ENCODE results near the gene ZDHHC14.

ZDHHC14 gene

DNA sequence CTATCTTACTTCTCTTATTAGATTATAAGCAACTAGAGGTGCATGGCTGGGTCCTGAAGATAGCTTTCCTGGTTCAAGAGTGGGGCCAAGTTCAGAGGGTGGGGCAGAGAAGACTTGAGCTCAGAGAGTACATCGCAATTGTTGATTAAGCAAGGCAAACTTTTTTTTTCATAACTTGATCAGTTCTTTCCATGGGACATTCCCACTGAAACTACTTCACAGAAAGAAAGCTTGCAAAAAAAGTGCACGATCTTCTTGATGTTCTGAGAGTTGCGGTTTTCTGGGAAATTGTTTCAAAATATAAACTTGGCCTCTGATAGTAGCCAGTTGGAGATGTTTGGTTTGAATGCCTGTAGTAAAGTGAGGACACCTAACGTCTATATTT is 100.9 kb downstream of the ZDHHC14 start:
- no peak for DNase-seq
- no peaks in the 10 kb centered on the region for H3K27me3 ChIP-seq (replicated peaks)
- no peak overlapping the region for H3K27ac ChIP-seq
- H3K4me3 ChIP-seq (ENCODE audit: low read depth, low read length) = no peak overlapping the region
- in situ Hi-C loops (cut with HindIII; ENCODE audit: low pct_ligation_motif_present, low sequenced_read_pairs) = no loop called here
- TF ChIP-seq, protein P1, sequence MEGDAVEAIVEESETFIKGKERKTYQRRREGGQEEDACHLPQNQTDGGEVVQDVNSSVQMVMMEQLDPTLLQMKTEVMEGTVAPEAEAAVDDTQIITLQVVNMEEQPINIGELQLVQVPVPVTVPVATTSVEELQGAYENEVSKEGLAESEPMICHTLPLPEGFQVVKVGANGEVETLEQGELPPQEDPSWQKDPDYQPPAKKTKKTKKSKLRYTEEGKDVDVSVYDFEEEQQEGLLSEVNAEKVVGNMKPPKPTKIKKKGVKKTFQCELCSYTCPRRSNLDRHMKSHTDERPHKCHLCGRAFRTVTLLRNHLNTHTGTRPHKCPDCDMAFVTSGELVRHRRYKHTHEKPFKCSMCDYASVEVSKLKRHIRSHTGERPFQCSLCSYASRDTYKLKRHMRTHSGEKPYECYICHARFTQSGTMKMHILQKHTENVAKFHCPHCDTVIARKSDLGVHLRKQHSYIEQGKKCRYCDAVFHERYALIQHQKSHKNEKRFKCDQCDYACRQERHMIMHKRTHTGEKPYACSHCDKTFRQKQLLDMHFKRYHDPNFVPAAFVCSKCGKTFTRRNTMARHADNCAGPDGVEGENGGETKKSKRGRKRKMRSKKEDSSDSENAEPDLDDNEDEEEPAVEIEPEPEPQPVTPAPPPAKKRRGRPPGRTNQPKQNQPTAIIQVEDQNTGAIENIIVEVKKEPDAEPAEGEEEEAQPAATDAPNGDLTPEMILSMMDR (IDR thresholded peaks at IDR 0.05; ENCODE audit: low read depth, low read length, missing control alignments) = no peak
- no peaks in the 10 kb centered on the region for H3K36me3 ChIP-seq (replicated peaks)

DNA sequence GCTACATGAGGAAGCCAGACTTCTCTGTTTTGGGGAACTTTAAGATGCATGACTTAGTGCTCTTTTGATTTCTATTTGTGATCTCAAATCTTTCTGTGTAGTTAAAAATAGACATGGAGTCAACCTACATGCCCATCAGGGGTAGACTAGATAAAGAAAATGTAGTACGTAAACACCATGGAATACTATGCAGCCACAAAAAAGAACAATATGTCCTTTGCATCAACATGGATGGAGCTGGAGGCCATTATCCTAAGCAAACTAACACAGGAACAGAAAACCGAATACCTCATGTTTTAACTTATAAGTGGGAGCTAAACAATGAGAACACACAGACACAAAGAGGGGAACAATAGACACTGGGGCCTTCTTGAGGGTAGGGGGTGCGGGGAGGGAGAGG is 102.8 kb downstream of the ZDHHC14 start:
- no peak overlapping the region for H3K27ac ChIP-seq
- no peak for DNase-seq
- H3K27me3 ChIP-seq (replicated peaks) = no peaks in the 10 kb centered on the region
- H3K4me3 ChIP-seq (ENCODE audit: low read depth, low read length) = no peak overlapping the region
- TF ChIP-seq, protein P1 (IDR thresholded peaks at IDR 0.05; ENCODE audit: low read depth, low read length, missing control alignments) = no peak
- in situ Hi-C loops (cut with HindIII; ENCODE audit: low pct_ligation_motif_present, low sequenced_read_pairs) = no loop called here
- H3K36me3 ChIP-seq (replicated peaks) = no peaks in the 10 kb centered on the region

DNA sequence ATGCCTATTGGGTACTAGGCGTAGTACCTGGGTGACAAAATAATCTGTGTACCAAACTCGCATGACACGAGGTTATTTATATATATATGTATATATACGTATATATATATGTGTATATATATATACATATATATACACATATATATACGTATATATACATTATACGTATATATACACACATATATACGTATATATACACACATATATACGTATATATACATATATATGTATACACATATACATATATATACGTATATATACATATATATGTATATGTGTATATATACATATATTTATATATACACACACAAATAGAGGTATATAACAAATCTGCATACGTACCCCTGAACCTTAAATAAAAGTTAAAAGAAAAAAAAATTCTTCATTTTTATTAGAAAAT is 103.2 kb downstream of the ZDHHC14 start:
- no peak for DNase-seq
- Histone ChIP-seq H3K27ac (no peak overlapping the region), H3K4me3 (ENCODE audit: low read depth, low read length) (no peak overlapping the region), H3K36me3 (replicated peaks) (no peaks in the 10 kb centered on the region), H3K27me3 (replicated peaks) (no peaks in the 10 kb centered on the region)
- in situ Hi-C loops (cut with HindIII; ENCODE audit: low pct_ligation_motif_present, low sequenced_read_pairs) = no loop called here
- TF ChIP-seq, protein P1 (IDR thresholded peaks at IDR 0.05; ENCODE audit: low read depth, low read length, missing control alignments) = no peak

DNA sequence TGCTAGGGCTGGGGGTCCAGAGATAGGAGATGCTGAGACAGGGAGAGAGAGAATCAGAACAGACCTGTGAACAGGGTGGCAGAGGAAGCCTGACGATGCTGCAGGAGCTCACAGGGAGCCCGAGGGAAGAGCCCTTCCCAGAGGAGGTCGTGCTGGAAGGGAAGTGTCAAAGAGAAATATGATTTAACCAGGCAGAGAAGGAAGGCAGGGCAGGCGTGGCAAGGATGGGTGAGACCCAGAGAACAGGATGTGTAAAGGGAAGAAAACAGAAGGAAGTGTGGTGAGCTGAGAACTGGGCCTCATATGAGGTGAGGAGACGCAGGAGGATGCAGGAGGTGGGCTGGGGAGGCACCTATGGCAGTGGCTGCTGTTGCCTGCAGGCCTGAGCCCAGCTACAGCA is 105.6 kb downstream of the ZDHHC14 start:
- Histone ChIP-seq H3K4me3 (ENCODE audit: low read depth, low read length) (no peak overlapping the region), H3K27ac (no peak overlapping the region), H3K27me3 (replicated peaks) (no peaks in the 10 kb centered on the region), H3K36me3 (replicated peaks) (no peaks in the 10 kb centered on the region)
- no peak for DNase-seq
- TF ChIP-seq, protein P1 (IDR thresholded peaks at IDR 0.05; ENCODE audit: low read depth, low read length, missing control alignments) = no peak
- in situ Hi-C loops (cut with HindIII; ENCODE audit: low pct_ligation_motif_present, low sequenced_read_pairs) = no loop called here

DNA sequence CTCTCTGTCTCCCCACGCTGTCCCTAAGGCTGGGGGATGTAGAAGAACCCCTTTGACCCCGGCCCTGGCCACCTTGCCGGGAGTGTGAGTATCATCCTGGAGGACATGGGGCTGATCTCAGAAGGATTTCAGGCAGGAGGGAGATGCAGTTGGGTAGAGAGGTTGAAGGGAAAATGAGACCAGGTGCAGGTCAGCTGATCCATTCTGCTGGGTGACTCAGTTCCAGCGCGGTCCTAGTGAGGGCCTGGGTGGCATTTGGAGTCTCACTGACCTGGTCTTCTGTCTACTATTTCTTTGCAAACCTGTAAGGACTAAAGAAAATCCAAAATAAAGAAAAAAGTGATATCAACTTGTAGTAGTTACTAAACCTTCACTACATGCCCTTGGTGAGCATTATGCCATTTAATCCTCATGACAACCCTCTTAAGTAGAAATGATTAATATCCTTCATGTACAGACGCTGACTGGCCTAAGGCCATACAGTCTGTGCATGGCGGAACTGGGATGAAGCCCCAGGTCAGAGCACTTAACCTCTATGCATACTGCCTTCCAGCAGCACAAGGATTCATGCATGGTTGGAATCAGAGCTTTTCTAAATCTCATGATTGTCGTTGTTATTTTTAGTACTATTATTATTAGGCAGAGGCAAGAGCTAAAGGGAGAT is 106.3 kb downstream of the ZDHHC14 start:
- in situ Hi-C loops (cut with HindIII; ENCODE audit: low pct_ligation_motif_present, low sequenced_read_pairs) = no loop called here
- no peak overlapping the region for H3K4me3 ChIP-seq (ENCODE audit: low read depth, low read length)
- TF ChIP-seq, protein P1 (IDR thresholded peaks at IDR 0.05; ENCODE audit: low read depth, low read length, missing control alignments) = no peak
- no peaks in the 10 kb centered on the region for H3K36me3 ChIP-seq (replicated peaks)
- no peak for DNase-seq
- H3K27me3 ChIP-seq (replicated peaks) = no peaks in the 10 kb centered on the region
- no peak overlapping the region for H3K27ac ChIP-seq

DNA sequence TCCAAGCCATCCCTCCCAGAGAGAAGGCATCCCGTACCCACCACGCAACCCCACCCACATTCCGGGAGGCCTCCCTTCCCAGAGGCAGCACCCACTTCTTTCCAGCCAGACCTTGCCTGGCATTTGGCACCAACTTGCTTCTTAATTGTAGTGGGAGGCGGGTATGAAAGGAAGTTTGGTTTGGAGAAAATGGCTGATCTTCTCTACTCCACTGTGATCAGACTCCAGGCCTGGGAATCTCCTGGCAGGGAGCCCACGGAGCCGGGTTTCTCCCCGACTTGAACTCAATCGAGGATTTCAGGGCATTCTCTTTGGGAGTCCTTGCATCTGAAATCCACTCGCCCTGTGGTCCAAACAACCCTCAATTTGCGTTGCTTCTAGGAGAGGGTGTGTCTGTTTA is 107.1 kb downstream of the ZDHHC14 start:
- DNase-seq = no peak
- Histone ChIP-seq H3K27me3 (replicated peaks) (no peaks in the 10 kb centered on the region), H3K4me3 (ENCODE audit: low read depth, low read length) (no peak overlapping the region), H3K36me3 (replicated peaks) (no peaks in the 10 kb centered on the region), H3K27ac (no peak overlapping the region)
- TF ChIP-seq, protein P1 (IDR thresholded peaks at IDR 0.05; ENCODE audit: low read depth, low read length, missing control alignments) = no peak
- in situ Hi-C loops (cut with HindIII; ENCODE audit: low pct_ligation_motif_present, low sequenced_read_pairs) = no loop called here
